Head of caudate nucleus (tissue), 42 donors: ENCODE data around the gene RNF113B.
A peak's percentile ranks its signal among the peaks of the same experiment; 100 is the strongest.

Source experiments
- DNase-seq, 42 donors: peaks; one replicate each; pipeline versions ENCODE4 v3.0.0 to v3.0.0-alpha.2; 2020 to 2021; ENCODE audit warnings: mixed read lengths in 7 of 42
- intact Hi-C: fragments of 100-400 bp; cut with DNase I; formaldehyde crosslinking; loops from one replicate; pipeline ENCODE4 v1.15.0; 2022

RNF113B gene

DNA sequence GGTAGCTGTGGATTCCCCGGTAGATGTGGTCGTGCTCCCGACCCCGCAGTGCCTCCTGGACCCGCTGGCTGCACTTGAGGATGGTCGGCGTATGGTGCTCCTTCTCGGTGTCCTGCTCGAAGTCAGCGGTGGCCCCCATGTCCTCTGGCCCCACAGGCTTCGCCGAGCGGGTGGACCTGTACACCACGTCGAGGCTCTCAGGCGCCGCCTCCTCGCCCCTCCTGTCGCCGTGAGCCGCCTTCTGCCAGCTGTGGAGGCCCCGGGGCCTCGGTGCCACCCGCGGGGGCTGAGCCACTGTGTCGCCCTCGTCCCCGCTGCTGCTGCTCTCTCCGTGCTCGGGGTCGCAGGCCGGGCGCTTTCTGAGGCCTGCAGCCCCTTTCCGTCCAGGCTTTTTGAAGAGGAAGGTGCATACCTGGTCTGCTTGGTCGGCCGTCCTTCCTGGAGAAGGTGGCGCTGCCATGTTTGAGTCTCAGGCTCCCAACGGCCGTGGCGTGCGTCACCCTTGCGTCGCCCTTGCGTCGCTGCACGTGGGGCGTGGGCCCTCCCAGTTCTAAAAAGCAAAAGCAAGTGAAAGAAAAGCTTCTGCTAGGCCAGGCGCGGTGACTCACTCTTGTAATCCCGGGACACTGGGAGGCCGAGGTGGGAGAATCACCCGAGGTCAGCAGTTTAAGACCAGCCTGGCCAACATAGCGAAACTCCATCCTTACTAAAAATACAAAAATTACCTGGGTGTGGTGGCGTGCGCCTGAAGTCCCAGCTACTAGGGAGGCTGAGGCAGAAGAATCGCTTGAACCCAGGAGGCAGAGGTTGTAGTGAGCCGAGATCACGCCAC, at the start of gene RNF113B:
Gene RNF113B (minus strand): TSS at position 493 of the 832 bp plus-strand sequence. CDS start 33 bp downstream, at position 460.
- no peak for DNase-seq
- intact Hi-C loops, result no loop called here

DNA sequence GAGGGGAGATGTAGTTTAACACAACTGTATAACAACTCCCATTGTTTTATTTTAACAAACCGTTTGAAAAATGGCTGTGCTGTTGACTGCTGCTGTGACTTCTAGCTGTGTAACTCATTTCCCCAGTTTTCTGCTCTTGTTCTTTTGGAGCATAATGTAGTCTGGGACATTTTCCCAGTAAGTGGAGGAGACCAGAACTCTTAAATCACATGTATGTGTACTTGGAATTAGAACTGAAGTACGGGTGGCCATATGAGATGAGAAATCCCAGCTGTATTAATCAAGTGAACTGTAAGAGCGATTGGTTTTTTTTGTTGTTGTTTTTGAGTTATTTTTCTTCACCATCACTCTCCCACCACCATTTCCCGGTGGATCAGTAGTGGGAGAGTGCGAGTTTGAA, 49.4 kb upstream of the RNF113B start:
- no peak for DNase-seq

DNA sequence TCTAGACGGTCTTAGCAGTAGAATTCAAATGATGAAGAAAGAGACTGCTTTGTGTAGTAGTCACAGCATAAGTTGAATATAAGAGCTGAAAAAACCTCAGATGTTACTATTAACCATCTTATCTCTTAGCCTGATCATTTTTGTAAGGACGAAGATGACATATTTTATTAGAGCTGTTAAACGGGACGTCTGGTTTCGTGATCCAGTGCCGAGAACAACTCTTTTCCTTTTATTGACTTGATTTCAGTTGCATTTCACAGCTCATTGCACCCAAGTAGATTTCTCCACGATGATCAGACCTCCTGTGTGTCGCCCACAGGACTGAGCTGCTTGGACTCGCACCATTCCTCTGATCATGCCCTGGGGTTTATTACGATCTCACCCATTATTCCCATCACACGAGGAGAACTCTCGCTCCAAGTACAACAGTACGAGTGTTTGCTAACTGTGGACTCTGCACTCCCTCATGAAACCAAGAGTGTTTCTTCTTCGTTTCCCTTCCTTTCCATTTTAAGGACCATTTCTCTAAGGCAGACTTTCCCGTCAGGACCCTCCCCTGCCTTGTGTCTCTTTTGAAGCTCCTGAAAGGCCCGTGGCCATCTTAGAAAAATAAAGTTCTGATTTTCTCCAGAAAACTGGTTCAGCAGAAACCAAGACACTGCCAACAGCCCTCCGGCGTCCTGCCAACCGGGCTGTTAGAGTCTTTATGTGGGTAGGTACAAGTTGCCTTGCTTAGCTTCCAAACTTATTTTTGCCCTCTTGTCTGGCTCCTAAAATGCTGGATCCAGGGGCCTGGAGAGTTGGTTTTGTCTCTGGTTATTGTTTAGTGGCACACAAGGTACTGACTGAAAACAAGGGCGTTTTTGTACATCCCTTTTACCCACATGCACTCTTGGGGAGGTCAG, 48.2 kb upstream of the RNF113B start:
- intact Hi-C loops, result no loop called here
- peak in 26 of 42 donors; percentile 11 to 65 (median 40) for DNase-seq

More for the DNA sequence above, 49.4 kb upstream of the RNF113B start:
- intact Hi-C loops, result no loop called here

DNA sequence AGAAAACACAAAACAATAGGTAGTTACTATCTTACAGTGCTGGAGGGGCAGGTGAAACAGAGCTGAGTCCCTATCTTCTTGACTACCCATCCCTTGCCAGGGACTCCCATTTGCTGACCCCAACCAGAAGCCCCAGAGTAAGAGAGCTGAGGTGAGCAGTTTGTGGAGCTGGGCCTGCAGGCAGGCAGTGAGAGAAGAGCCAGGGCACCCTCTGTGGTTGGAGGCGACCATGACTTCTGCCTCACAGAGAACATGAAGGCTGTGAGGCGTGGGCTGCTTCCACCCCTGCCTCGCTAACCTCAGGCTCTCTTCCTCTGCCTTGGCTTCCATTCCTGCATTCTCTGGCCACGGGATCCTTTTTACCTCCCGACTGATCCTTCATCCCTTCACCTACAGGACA, 47.5 kb upstream of the RNF113B start:
- no peak for DNase-seq

DNA sequence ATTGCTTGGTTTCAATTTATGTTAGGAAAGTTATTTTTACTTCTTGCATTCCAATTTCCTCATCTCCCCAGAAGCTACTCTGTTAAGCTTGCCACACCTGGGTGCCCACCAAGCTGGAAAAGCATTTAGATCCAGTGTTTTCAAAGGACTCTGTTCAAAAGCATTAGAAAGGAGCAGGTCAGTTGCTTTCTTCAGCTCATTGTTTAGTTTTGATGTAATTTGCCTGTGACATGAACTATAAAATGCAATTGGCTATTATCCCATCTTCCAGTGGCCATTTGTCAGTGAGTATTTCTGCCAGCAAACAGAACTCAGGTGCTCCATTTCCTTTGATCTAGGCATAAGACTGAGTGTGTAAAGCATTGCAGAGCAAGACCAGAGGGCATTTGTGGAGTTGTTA, 46.7 kb upstream of the RNF113B start:
- intact Hi-C loops, result no loop called here
- DNase-seq, result no peak

More for the DNA sequence above, 47.5 kb upstream of the RNF113B start:
- intact Hi-C loops, result no loop called here

DNA sequence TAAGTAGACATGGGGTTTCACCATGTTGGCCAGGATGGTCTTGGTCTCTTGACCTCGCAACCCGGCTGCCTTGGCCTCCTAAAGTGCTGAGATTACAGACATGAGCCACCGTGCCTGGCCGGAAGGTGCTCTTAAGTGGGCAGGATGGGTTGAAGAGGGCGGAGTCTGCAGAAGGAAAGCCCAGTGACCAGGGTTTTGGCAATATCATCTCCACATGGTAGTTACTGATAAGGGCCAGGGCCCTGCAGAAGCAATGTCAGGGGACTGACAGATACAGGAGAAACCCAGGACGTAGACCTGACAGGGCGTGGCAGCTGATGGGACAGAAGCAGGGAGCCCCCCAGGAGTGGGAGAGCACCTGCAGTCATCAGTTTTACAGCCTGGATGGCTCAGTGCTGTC, 45.7 kb upstream of the RNF113B start:
- intact Hi-C loops, result no loop called here
- no peak for DNase-seq

DNA sequence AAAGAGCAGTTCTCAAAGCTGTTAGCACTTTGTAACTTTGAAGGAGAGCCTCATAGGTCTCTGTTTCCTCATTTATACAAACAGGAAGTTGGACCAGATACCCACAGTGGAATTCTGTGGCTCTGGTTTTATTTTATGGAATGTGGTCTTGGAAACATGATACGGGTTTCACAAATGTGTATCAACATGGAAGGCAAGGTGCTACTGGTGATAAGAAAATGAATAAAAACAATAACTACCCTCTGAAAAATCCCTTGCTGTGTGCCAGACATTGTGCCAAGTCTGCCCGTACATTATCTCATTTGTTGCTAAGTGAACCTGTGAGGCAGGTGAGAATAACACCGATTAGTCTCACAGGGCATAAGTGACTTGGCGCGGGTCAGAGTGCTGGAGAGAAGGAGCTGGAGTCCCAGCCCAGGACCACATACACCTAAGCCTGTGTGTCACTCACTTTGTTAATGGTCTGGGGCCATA, 45.0 kb upstream of the RNF113B start:
- no peak for DNase-seq

DNA sequence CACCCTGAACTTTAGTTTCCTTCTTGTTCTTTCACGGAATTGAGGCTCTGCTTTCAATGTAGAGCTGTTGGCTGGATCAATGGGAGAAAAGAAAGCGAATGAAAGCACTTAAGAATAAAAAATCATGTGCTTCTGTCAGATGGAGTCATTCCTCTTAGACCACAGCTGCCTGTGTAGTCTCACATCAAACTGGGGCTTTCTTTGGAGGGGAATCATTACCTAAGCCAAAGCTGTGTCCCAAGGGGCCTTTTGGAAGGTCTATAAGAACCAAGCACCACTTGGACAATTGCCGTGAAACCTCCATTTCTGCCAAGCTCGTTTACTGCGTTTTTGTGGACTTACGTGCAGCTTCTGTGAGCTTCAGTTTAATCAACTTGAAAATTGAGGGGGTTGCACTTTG, 44.2 kb upstream of the RNF113B start:
- DNase-seq, result no peak
- intact Hi-C loops, result no loop called here

More for the DNA sequence above, 45.0 kb upstream of the RNF113B start:
- intact Hi-C loops, result no loop called here

DNA sequence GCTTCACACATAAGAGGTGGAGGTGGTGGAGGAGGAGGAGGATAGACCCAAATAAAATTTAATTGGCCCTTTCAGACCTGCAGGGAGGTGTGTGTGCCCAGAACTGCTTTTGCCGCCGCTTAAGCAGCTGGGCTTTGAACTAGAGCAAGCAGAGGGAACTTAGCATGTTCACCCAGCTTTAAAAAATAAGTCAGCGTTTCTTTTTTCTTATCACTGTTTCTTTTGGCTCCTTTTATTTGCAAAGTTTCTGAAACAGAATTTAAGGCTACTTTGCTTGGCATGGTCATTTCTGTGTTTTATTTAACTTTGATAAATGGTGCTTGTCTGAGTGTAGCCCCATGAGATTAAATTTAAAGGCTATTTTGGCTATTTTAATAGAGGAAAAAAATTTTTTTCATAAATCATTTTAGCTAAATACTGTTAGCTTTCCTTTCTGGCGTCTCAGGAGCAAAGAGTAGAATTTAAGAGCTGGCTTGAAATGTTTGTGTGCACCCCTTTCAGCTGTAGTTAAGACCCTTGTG, 43.3 kb upstream of the RNF113B start:
- intact Hi-C loops, result no loop called here
- DNase-seq, result no peak

DNA sequence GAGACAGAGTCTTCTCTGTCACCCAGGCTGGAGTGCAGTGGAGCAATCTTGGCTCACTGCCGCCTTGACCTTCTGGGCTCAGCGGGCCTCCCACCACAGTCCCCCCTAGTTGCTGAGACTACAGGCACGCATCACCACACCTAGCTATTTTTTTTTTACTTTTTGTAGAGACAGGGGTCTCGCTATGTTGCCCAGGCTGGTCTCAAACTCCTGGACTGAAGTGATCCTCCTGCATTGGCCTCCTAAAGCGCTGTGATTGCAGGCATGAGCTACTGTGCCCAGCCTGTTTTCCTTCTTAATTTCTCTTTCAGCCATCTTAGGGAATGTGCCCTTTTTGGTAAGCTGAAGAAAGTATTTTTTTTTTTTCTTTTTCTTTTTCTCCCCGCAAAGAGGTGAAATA, 42.6 kb upstream of the RNF113B start:
- intact Hi-C loops, result no loop called here
- no peak for DNase-seq

DNA sequence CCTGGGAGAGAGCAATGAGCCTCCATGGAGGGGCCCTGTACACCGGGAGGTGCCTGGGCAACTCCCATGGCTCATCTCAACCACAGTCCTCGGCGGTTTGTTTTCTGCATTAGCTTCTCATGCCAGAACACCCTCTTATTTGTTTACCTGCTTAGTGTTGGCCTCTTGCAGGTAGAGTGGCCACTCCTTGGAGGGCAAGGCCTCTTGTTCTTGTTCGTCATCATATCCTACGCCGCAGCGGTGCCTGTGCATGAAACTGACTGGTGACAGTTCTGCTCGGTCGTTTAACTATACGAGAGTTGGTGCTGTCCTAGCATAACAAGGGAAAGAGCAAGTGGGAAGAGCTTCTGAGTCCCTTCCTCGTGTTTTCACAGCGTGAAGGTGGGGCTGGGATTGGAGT, 40.5 kb upstream of the RNF113B start:
- no peak for DNase-seq
- intact Hi-C loops, result no loop called here

DNA sequence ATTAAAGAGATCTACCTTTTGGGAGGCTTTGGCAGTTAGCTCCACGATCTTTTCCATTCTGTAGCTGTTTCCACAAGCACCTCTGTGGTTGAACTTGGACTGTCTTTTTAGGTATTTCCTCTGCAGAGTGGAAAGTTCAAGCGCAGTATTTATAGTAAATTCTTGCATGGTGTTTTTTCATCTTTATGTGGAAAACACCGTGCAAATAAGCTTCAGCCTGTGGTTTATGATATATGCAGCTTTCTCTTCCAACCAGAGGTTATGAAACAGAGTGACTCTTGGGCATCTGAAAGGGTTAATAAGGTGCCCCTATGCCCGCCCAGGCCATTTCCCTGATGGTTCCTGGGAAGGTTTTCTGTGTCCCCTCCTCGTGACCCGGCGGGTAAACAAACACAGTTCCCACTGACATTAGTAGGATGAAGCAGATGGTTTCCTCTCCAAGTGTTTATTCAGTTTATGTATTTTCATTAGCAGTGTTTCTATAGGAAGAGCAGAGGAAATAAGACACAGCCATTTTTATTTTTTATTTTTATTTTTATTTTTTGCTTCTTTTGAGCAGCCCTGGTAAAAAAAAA, 39.7 kb upstream of the RNF113B start:
- DNase-seq, result no peak
- intact Hi-C loops, result no loop called here

DNA sequence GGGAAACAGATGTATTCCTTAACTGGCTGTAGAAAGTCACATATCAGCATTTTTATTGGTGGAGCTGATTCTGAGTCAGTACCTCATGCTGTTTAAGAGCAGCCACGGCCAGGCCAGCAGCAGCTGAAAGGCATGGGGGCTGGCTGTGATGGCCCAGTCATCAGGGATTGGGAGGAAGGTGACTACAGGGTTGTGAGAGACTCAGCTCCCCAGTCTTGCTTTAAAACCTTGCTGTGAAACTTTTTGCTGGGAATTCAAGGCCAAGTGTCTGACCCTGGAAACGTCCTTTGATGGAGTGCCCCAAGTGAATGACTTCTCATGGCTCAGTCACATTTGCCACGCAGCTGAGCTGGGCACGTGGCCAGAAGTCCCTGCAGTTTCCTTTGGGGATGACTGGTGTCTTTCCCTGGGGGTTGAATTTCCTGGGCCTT, 39.1 kb upstream of the RNF113B start:
- intact Hi-C loops, result no loop called here
- DNase-seq, result peak in 21 of 42 donors; percentile 10 to 61 (median 35)

DNA sequence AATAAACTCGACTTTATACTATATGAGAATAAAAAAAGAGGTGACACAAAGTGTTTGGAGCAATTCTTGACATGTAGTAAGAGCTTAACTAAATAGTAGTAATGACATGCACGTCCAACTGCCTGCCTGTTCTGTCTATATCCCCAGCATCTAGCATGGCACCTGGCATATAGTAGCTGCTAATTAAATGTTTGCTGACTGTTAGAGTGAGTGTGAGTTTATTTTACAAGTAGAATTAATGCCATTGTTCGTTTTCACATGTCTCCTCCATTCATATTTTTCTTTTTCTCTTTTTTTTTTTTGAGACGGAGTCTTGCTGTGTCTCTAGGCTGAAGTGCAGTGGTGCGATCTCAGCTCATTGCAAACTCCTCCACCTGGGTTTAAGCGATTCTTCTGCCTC, 38.4 kb upstream of the RNF113B start:
- DNase-seq, result no peak
- intact Hi-C loops, result no loop called here

DNA sequence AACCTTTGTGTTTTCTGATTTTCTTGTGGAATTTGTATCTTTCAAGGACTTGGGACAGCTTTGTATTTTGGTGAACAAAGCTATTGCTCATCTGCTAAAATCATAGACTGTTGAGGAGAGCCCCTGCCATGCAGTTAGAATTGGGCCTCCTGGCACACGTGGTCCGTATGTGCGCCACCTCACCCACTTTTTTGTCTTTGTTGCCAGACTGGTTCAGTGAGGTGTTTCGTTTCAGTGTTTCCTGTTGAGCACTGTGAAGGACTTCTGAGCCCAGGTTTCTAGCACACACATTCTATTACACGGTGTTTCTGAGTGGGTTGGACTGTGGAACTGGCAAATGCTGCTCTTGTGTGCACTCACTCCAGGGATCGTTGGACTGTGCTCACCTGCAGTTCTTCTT, 37.6 kb upstream of the RNF113B start:
- intact Hi-C loops, result no loop called here
- no peak for DNase-seq

DNA sequence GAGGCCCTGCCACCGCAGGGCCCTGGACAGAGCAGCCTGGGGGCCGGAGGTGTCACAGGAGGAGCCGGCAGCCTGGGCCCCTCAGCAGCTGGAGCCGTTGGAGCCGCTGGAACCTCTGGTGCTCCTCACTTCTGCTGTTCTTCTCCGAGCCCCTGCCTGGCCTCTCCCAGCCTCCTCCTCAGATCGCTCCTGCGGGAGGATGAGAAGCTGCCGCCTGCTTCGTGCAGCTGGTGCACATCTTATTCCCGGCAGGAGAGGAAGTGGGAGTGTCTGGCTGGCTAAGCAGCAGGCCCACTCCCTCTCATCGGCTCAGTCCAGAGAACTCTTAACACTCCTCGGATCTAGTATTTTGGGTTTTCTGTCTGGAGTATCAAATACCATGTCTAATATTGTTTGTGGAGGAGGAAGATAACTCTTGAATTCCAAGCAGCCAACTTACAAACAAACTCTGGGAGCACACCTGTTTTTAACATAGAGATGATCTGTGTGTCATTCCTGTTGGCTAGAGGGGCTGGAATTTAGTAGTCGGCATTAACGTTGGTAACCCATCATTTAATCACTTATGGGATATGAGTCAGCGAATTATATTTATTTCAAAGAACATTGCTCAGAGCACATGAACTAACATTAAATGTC, 37.1 kb upstream of the RNF113B start:
- intact Hi-C loops, result no loop called here
- peak in 26 of 42 donors; percentile 8 to 66 (median 40) for DNase-seq

DNA sequence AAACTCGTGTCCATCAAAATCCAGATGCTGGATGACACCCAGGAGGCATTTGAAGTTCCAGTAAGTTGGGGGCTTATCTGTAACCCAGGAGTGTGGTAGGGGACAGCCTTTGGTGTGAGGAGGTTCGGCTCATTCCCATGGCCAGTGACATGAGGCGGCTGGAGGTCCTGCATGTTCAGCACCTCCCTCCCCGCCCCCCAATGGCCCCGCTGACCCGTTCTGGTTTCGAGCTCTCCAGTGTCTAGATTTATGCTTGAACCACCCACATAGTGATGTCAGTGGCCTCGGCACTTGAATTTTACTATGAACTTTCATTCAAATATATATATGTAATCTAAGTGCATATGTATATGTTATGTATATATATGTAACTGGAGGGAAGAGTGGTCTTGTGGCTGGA, 36.3 kb upstream of the RNF113B start:
- DNase-seq, result no peak
- intact Hi-C loops, result no loop called here

DNA sequence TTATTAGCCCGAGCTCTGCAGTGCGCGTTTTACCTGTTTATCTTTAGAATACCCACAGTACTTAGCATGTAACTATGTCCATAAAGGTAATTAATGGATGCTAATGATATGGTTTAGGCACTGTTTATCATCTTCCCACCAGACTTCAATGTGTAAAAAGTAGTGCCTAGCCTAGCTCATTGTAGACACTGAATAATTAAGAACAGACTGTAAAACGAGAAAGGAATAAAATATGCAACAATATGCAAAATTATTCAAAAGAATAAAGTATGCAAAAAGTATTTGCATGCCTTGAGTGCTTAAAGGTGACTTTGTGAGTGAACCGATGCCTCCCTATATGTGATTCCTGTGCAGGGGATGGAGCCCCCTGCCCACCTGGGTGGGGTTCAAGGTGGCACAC, 35.7 kb upstream of the RNF113B start:
- intact Hi-C loops, result no loop called here
- no peak for DNase-seq

DNA sequence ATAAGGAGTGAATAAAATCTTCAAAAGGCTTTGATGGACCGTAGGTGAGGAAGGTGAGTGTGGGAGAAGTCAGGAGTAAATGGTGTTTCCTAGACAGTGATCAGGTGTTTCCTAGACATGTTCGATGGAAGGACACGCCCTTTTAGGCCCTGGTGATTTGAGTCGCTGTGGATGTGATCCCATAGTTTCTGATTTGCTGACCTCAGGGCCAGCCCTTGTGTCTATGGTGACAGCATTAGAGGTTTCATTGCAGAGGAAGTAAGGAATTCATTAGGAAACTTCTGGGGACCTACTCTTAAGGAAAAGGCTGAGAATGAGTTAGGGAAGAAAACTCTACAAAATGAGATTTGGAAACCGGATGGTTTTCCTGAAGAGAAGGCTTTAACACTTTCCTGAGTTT, 31.5 kb upstream of the RNF113B start:
- intact Hi-C loops, result no loop called here
- no peak for DNase-seq
